SW480 (cell line): ENCODE measurements around the gene HOXC5.

Experiments
- DNase-seq: peaks from one replicate; pipeline ENCODE4 v3.0.0-alpha.2; 2016; ENCODE audit warnings: low spot score

The HOXC5 gene

GRCh38 chr12:54019924-54020590, 12.8 kb upstream of the HOXC5 start:
- DNase-seq = no peak

GRCh38 chr12:54020591-54021405, 12.1 kb upstream of the HOXC5 start:
- no peak for DNase-seq

DNA sequence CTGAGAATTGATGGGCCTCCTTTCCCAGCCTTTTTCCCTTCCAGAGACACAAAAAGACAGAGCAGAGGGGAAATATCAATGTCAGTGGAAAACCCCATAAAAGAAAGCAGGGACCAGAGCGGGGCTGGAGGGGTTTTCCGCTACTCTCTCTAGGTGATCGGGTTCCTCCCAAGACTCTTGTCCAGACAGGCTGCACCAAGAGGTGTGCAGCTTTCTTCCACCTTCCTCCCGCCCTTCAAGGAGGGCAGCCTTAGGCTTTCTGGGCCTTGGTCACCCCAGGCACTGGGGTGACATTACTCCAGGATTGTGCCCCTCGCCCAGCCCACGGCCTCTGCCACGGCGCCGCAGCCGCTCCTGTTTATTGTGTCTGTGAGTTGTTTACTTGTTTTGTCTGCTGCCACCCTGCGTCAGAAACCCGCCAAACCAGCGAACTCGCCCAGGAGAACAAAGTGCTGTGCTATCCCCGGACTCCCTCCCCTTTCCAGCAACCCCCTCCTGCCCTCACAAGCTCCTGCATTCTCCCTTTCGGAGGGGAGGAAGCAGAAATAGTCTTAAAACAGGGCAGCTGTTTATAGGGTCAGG, 11.3 kb upstream of the HOXC5 start:
- DNase-seq = peak; percentile 68

DNA sequence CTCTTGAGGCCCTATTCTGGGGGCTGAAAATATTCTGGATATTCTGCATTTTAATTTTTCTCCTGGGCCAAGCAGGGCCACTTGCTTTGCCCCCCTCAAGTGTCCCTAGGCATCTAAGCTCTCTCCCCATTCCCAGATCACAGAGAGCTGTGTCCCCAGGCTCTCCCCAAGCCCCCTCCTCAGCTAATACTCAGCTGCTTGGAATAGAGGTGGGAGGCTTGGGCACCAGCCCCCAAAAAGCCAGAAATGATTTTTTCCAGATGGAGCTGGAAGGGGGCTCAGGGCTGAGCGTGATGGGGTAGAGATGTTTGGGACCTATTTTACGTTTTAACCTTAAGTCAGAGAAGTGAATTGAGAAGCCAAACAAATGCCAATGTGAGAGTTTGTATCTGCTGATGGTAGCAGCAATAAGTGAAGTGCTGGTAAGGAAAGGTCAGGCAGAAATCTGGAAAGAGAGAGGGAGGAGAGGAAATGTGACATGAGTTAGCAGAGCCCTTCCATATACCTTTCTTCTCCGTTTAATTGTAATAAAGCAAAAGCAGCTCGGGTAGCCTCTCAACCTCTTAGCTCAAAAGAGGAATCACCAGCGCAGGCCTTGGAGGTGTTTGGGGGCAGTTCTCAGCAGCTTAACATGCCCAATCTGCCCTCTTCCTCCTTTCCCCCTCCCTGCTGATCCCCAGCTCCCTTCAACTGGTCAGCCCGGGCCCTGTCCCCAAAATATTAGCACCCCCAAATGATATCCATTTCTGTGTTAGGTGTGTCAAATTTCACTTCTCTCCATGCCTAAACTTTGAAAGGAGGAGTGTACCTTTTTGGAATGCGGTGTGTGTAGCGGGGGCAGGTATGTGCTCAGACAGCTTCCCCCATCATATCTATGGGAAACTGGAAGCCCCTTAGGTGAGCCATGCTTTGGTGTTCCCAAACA, 9.6 kb upstream of the HOXC5 start:
- DNase-seq = no peak

- no peak for DNase-seq
Observed at GRCh38 chr12:54024127-54024526, 8.7 kb upstream of the HOXC5 start.

DNA sequence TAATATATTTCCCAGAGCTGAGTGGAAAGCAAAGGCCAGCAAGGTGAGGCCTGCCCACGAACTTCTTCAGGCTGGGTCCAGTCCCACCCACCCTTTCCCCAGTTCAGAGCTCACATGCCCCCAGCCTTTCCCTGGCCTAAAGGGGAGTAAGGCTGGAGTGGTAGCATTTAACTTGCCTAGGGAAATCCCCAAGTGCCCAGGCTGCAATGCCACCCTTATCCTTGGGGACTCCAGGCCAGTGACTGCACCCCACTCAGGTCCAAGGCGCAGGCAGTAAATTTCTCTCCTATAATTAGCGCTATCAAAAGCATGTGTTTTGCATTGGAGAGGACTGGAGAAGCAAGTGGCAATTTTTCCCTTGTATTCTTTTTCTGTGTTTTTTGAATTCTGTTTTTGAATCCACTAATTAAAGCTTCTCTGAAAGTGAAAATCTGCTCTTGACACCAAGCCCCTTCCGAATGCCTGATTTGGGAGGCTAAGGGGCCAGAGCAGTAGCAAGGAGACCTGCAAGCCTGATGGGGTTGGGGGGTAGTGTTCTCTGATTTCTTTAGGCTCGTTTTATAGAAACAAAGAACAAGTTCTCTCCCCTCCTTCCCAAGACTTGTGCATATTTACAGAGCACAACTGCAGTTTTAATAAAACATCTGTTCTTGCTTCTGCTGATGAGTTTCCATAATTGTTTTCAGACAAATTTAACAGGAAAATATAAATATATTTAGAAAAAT, 8.1 kb upstream of the HOXC5 start:
- no peak for DNase-seq

DNA sequence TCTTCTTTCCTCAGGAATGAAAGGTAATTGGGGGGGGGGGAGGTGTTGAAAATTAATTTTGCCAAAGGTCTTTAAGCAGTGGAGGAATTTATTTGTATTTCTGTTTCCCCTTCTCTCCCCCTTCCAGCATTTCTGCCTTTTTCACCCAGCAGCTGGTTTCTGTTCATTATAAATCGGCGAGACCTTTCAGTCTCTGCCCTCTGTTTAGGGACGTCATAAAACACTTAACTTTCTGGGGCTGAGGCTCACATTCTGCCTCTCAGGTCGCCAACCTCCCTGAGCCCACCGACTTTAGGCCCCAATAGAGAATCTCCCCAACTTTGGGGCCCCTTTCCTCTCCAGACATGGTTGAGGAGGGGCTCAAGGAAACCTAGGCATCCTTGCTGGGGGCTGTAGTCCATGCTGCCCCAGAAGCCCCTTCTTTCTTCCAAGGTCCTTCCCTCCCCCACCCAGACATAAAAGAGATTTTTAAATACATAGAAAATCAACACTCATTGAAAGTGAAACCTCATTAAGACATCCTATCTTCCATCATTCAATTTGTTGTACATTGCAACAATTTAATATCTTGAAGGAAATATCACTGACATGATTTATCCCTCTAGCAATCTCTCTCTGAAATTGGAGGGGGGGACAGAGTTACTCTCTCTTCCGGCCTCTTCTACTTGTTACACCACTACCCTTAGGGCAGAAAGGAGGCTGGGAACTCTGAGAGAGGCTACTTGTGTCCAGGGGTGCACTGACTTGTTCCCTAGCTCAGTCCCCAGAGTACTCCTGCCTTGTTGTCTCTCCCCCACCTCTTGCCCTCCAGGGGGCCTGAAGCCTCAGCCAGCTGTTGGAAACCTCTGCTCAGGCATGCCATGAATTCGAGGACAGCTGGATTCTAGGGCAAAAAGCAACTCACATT, 7.1 kb upstream of the HOXC5 start:
- no peak for DNase-seq

DNA sequence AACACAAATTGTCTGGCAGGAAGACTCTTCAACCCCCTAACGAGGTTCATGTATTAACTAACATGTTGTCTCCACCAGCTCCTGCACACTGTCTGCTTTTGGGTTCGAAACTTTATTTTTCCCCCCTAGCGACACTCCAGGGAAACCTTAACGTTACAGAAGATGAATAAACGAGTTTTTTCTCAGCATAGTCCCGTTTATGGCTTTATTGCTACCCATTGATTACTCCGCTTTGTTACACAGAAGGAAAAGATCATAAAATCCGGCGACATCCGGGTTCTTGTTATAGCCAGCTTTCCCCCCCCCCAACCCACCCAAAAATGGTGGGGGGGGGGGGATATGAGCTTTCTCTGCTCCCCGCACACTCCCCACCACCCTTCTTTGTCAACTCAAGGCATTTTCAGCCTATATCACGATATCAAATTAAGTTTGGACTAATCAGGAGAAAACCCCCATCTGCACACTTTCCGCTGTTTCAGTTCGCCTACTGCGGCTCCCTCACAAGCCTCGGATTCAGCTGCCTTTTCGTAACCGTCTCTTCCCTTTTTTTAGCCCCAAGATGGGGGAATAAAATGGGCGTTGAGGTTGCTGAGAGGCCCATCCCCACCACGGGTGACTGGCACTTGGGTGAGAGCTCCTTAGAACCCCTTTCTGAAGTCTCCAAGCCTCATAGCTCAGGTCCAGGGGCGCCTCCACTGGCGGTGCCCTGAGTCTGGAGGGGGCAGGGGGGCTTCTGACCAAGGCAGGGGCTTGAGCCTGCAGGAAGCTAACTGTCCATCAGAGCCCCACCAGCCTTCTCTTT, 6.0 kb upstream of the HOXC5 start:
- no peak for DNase-seq

DNA sequence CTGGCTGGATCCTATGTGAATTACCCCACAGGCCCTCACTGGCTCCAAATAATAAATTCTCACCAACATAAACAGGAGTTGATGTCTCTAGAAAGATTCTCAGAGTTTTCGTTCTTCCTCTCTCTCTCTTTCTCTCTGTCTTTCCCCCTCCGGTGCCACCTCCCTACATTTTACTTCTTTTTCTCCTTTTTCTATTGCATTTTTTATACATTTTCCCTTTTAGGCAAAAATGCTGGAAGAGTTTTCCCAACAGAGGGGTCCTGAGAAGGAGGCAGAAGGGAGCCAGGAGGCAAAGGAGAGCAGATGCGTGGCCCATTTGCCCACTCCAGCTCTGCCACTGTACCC, 5.4 kb upstream of the HOXC5 start:
- no peak for DNase-seq

DNA sequence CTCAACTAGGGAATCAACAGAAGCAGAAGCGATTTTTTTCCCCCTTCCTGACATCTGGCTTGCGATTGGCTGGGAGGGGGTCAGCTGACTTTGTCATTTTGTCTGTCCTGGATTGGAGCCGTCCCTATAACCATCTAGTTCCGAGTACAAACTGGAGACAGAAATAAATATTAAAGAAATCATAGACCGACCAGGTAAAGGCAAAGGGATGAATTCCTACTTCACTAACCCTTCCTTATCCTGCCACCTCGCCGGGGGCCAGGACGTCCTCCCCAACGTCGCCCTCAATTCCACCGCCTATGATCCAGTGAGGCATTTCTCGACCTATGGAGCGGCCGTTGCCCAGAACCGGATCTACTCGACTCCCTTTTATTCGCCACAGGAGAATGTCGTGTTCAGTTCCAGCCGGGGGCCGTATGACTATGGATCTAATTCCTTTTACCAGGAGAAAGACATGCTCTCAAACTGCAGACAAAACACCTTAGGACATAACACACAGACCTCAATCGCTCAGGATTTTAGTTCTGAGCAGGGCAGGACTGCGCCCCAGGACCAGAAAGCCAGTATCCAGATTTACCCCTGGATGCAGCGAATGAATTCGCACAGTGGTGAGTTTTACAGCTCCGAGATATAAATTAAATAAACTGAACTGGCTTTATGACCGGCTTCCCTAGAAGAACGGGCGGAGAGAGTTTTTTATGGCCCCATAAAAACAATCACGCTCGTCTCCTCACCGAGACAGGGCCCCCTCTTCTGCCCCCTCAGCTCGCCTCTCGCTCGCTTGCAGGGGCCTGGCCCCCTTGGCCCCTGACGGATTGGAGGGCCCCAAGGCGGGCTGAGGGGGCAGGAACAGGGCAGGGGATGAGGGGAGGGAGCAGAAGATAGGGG, 4.3 kb upstream of the HOXC5 start, which contains the start of gene HOXC6:
Gene HOXC6, plus strand, starts transcription at position 127 of the 888 bp plus-strand sequence. Its CDS starts 82 bp downstream, at position 209.
- DNase-seq = peak; percentile 60

DNA sequence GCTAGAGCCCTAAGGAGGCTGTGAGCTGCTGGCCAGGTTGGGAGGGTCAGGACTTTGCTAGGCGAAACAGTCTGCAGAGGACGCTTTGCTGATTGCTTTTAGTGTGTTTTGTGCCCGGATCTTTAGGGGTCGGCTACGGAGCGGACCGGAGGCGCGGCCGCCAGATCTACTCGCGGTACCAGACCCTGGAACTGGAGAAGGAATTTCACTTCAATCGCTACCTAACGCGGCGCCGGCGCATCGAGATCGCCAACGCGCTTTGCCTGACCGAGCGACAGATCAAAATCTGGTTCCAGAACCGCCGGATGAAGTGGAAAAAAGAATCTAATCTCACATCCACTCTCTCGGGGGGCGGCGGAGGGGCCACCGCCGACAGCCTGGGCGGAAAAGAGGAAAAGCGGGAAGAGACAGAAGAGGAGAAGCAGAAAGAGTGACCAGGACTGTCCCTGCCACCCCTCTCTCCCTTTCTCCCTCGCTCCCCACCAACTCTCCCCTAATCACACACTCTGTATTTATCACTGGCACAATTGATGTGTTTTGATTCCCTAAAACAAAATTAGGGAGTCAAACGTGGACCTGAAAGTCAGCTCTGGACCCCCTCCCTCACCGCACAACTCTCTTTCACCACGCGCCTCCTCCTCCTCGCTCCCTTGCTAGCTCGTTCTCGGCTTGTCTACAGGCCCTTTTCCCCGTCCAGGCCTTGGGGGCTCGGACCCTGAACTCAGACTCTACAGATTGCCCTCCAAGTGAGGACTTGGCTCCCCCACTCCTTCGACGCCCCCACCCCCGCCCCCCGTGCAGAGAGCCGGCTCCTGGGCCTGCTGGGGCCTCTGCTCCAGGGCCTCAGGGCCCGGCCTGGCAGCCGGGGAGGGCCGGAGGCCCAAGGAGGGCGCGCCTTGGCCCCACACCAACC, 3.1 kb upstream of the HOXC5 start:
- no peak for DNase-seq

GRCh38 chr12:54030442-54030801, 2.4 kb upstream of the HOXC5 start:
- DNase-seq = no peak

- DNase-seq = no peak
Observed at GRCh38 chr12:54030889-54031471, 1.9 kb upstream of the HOXC5 start.

GRCh38 chr12:54031480-54031879, 1.4 kb upstream of the HOXC5 start:
- no peak for DNase-seq

- DNase-seq = no peak
Observed at GRCh38 chr12:54032086-54032619, 697 bp upstream of the HOXC5 start.

- DNase-seq = peak; percentile 89
Observed at GRCh38 chr12:54033106-54033979, 493 bp downstream of the HOXC5 start.
